Calu3 (cell line): Measurements from ENCODE around the gene DNAJB2. TPM values are rescaled to one million over a fixed set of nuclear protein-coding genes. Genes with fewer than 3 reads are reported as not detected.

Source experiments
- BruUV-seq: library from RNA; stranded (reverse); fragments of 400-500 nt; replicated peaks from 2 replicates; lab custom pipeline; 2021; lab: Mats Ljungman, UMichigan
- CTCF ChIA-PET: fragments of 300-600 bp; sonication (Branson Sonifier 250); formaldehyde crosslinking; loops from one replicate; lab custom pipeline; 2022; ENCODE audit warnings: antibody characterized with exemption; lab: Charles Lee
- DNase-seq: peaks from one replicate; pipeline ENCODE4 v3.0.0; 2022
- H3K27ac Mint-ChIP-seq: one replicate; pipeline ENCODE4 v1.8.0; 2022; ENCODE audit warnings: mixed read lengths; ENCODE audit not compliant: unreplicated experiment
- H3K27me3 Mint-ChIP-seq: one replicate; pipeline ENCODE4 v1.8.0; 2022; ENCODE audit warnings: mixed read lengths; ENCODE audit not compliant: unreplicated experiment
- H3K36me3 Mint-ChIP-seq: one replicate; pipeline ENCODE4 v1.8.0; 2022; ENCODE audit warnings: mild to moderate bottlenecking, moderate library complexity, mixed read lengths; ENCODE audit not compliant: insufficient read depth, unreplicated experiment
- H3K4me1 Mint-ChIP-seq: one replicate; pipeline ENCODE4 v1.8.0; 2022; ENCODE audit warnings: mild to moderate bottlenecking, low read depth, mixed read lengths; ENCODE audit not compliant: unreplicated experiment
- H3K4me3 Mint-ChIP-seq: one replicate; pipeline ENCODE4 v1.8.0; 2022; ENCODE audit warnings: mild to moderate bottlenecking, low read depth, moderate library complexity, mixed read lengths; ENCODE audit not compliant: unreplicated experiment
- H3K9me3 Mint-ChIP-seq: one replicate; pipeline ENCODE4 v1.8.0; 2022; ENCODE audit warnings: low read depth, mixed read lengths; ENCODE audit not compliant: unreplicated experiment
- CTCF ChIP-seq: fragments of 200-600 bp; IDR thresholded peaks from one replicate; pipeline ENCODE4 v1.8.0; 2022; ENCODE audit warnings: antibody characterized with exemption; ENCODE audit not compliant: unreplicated experiment
- intact Hi-C: fragments of 100-400 bp; cut with micrococcal nuclease; formaldehyde crosslinking; loops from one replicate; pipeline ENCODE4 v1.10.0; 2022; ENCODE audit not compliant: unreplicated experiment
- total RNA-seq: library from RNA; stranded (reverse); gene quantifications from 2 replicates; pipeline ENCODE4 v1.2.3, GENCODE V29; 2022

The DNAJB2 gene
- total RNA-seq, 1 experiment from 2014 or later, result 68.2 TPM

DNA sequence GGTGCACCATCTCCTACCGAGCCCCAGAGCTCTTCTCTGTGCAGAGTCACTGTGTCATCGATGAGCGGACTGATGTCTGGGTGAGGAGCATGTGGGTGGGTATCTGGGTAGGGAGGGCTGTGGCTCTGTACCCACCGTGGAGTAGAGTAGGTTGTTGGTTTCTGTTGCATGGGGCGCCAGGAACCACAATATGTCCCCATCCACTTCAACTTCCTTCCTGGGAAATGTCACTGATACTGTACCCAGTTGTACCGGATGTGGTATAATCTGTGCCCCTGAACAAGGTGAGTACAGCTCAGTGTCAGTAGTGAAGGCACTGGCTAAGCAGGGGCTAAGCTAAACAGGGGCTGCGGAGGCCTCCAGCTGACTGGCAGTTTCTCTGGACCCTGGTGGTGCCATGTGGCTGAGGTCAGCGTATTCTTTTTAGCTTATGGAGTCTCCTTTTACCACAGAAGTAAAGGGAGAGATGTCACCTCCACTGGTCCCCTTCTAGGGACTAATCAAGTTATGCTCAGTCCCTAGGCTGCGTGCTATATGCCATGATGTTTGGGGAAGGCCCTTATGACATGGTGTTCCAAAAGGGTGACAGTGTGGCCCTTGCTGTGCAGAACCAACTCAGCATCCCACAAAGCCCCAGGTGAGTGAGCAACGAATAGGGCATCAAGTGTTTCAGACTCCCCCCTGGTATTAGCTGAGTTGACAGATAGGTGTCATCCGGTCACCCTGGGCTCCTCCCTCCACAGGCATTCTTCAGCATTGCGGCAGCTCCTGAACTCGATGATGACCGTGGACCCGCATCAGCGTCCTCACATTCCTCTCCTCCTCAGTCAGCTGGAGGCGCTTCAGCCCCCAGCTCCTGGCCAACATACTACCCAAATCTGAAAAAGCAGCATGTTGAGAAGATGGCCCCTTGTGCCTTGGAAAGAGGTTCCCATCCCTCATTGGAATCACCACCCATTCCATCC is 31.2 kb upstream of the DNAJB2 start:
- H3K36me3 Mint-ChIP-seq, result peaks cover 62% of the 10 kb centered on the region
- CTCF ChIA-PET, result interaction anchor here (2.2 to 2.6 kb wide), 2 partner anchors 31 to 47 kb away, joined by 16 to 26 read pairs; partner anchors contain the start of gene DNAJB2
- TF ChIP-seq CTCF, result no peak
- no peaks in the 10 kb centered on the region for H3K27me3 Mint-ChIP-seq
- BruUV-seq, result no TSS peak
- no peak for DNase-seq
- H3K4me3 Mint-ChIP-seq, result peak overlapping the region; percentile 54
- no peaks in the 10 kb centered on the region for H3K9me3 Mint-ChIP-seq
- peak overlapping the region; percentile 96 for H3K27ac Mint-ChIP-seq
- intact Hi-C loops, result no loop called here
- peaks cover 48% of the 10 kb centered on the region for H3K4me1 Mint-ChIP-seq

GRCh38 chr2:219248845-219249202 is 30.3 kb upstream of the DNAJB2 start:
- CTCF ChIA-PET, result interaction anchor here (0.7 to 2.6 kb wide), 6 partner anchors 19 to 139 kb away, joined by 3 to 26 read pairs (median 5); partner anchors contain the start of genes ANKZF1, ATG9A, DNAJB2 and DNPEP
- BruUV-seq, result no TSS peak
- Mint-ChIP-seq H3K27ac (peak overlapping the region; percentile 96), H3K27me3 (no peaks in the 10 kb centered on the region), H3K36me3 (peaks cover 71% of the 10 kb centered on the region), H3K9me3 (no peaks in the 10 kb centered on the region), H3K4me1 (peaks cover 48% of the 10 kb centered on the region), H3K4me3 (peak overlapping the region; percentile 54)
- DNase-seq, result no peak
- intact Hi-C loops, result loop anchor here (1.0 kb wide), 1 partner anchor 30 kb away; the partner anchor contains the start of gene DNAJB2
- TF ChIP-seq CTCF, result no peak

DNA sequence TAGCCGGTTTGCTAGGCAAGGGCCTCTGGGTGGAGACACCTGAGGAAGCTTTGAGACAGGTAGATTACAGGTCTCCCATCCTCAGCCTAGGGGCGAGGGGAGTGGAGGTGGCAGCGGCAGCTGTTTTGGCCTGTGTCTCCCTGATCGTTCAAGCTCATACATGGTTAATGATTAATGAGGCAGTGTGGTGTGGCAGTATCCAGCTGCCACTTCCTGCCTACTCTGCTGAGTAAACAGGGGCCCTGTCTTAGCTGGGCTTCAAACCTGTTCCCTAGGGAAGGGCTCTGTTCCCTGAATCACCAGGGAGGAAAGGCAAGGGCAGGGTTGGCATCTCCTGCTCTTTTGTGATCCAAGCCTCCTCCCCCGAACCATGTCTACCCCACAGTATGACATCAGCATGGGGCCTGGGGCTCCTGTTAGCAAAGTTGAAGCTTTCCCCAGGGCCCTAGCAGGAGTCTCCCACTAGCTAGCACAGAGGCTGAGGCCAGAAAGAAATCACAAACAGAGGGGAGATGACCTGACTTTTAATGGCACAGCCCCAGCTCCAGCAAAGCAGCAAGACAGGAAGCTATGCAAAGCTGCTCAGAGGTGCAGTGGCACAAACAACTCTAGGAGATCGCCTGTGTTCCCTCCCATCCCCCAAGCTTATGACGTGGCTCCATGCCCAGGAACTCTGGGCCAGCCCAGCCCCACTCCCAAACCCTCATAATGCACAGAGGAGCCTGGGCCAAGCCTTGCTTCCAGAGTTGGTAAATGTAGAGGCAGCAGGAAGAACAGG is 29.8 kb upstream of the DNAJB2 start:
- H3K27ac Mint-ChIP-seq, result peak overlapping the region; percentile 96

More for the DNA sequence above, 29.8 kb upstream of the DNAJB2 start:
- peak overlapping the region; percentile 54 for H3K4me3 Mint-ChIP-seq
- H3K27me3 Mint-ChIP-seq, result no peaks in the 10 kb centered on the region
- H3K4me1 Mint-ChIP-seq, result peaks cover 48% of the 10 kb centered on the region
- intact Hi-C loops, result loop anchor here (1.0 kb wide), 1 partner anchor 30 kb away; the partner anchor contains the start of gene DNAJB2
- H3K36me3 Mint-ChIP-seq, result peaks cover 76% of the 10 kb centered on the region
- DNase-seq, result peak; percentile 83
- BruUV-seq, result no TSS peak
- TF ChIP-seq CTCF, result no peak
- H3K9me3 Mint-ChIP-seq, result no peaks in the 10 kb centered on the region
- CTCF ChIA-PET, result interaction anchor here (0.7 to 2.6 kb wide), 7 partner anchors 20 to 138 kb away, joined by 3 to 26 read pairs (median 5); partner anchors contain the start of genes ANKZF1, ATG9A, DNAJB2 and DNPEP
